Measurements from ENCODE around the gene PNMA6A. TPM values are rescaled to one million over a fixed set of nuclear protein-coding genes. Genes with fewer than 3 reads are reported as not detected.
"Not testable (repeated sequence)": the region's sequence is repeated elsewhere in the genome, so short reads cannot be mapped to it uniquely, and the experiment has no call there.

PNMA6A gene
- total RNA-seq, 2 donors from 2014 or later = 5.2 to 7.6 TPM

DNA sequence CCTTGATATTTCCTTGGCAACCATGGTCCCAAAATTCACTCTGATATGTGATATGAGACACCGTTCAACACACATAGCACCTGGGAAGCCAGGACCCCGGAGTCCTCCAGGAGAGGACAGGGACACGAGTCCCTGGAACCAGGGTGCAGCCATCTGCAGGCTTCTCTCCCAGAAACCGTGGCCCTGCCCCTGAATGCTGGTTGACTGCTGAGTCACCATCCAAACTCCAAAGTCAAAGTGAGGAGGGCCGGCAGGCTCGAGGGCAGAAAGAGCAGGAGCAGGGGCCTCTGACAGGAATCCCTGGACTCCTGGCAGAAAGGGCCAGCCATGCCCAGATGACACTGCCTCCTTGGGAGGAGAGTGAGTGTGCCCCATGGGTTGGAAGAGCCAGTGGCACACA is 6.9 kb upstream of the PNMA6A start:
- no peaks in the 10 kb centered on the region for H3K4me1 ChIP-seq (ENCODE audit: control insufficient read depth, insufficient read depth, low read length)
- peaks cover 23% of the 10 kb centered on the region for H3K9me3 Mint-ChIP-seq
- no peaks in the 10 kb centered on the region for H3K9me3 ChIP-seq (ENCODE audit: control insufficient read depth, low read length)
- H3K27ac ChIP-seq (ENCODE audit: low read depth, low read length) = no peak overlapping the region
- H3K4me1 Mint-ChIP-seq = peaks cover 4% of the 10 kb centered on the region
- H3K36me3 ChIP-seq (ENCODE audit: control insufficient read depth, insufficient read depth, low read length) = no peaks in the 10 kb centered on the region
- no peaks in the 10 kb centered on the region for H3K27me3 ChIP-seq (ENCODE audit: control insufficient read depth, insufficient read depth, low read length, poor library complexity, severe bottlenecking)
- H3K27ac Mint-ChIP-seq = no peak overlapping the region
- no peak for DNase-seq
- H3K4me3 Mint-ChIP-seq = no peak overlapping the region
- 91% methylated on average over 6 of the region's 6 CpGs; no CpG with 5 or more reads in 1 of the 2 experiments for WGBS, 2 experiments (ENCODE audit: insufficient coverage in 1 of 2, insufficient read length in 1 of 2)
- H3K4me3 ChIP-seq (ENCODE audit: low read length) = no peak overlapping the region
- H3K36me3 Mint-ChIP-seq (ENCODE audit: low read depth) = no peaks in the 10 kb centered on the region
- TF ChIP-seq, protein P1, sequence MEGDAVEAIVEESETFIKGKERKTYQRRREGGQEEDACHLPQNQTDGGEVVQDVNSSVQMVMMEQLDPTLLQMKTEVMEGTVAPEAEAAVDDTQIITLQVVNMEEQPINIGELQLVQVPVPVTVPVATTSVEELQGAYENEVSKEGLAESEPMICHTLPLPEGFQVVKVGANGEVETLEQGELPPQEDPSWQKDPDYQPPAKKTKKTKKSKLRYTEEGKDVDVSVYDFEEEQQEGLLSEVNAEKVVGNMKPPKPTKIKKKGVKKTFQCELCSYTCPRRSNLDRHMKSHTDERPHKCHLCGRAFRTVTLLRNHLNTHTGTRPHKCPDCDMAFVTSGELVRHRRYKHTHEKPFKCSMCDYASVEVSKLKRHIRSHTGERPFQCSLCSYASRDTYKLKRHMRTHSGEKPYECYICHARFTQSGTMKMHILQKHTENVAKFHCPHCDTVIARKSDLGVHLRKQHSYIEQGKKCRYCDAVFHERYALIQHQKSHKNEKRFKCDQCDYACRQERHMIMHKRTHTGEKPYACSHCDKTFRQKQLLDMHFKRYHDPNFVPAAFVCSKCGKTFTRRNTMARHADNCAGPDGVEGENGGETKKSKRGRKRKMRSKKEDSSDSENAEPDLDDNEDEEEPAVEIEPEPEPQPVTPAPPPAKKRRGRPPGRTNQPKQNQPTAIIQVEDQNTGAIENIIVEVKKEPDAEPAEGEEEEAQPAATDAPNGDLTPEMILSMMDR (conservative IDR thresholded peaks at IDR 0.05) = no peak
- H3K9ac ChIP-seq (ENCODE audit: extremely low read depth, low read length, poor library complexity, severe bottlenecking) = no peak overlapping the region
- H3K27me3 Mint-ChIP-seq (ENCODE audit: insufficient read depth) = peaks cover 8% of the 10 kb centered on the region

DNA sequence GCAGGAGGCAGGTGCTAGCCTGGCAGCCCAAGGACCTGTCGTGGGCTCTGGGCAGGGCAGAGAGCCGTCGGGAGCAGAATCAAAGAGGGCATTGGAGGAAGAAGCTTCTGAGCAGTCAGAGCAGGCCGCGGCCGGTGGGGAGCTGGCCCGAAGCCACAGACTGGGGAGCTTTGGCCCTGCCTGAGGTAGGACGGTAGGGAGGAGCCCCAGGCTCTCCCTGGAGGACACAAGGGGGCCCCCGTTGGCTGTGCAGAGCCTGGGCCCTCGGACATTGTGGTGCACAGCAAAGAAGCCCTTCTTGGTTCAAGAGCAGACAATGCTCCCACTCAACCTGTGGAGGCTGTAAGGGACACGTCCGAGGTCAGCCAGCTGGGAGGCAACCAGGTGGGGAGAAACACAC is 5.9 kb upstream of the PNMA6A start:
- H3K27me3 Mint-ChIP-seq (ENCODE audit: insufficient read depth); H3K27ac ChIP-seq (ENCODE audit: low read depth, low read length); H3K4me3 ChIP-seq (ENCODE audit: low read length); DNase-seq; H3K4me1 Mint-ChIP-seq; H3K4me3 Mint-ChIP-seq; H3K27me3 ChIP-seq (ENCODE audit: control insufficient read depth, insufficient read depth, low read length, poor library complexity, severe bottlenecking); H3K36me3 ChIP-seq (ENCODE audit: control insufficient read depth, insufficient read depth, low read length); H3K36me3 Mint-ChIP-seq (ENCODE audit: low read depth); H3K4me1 ChIP-seq (ENCODE audit: control insufficient read depth, insufficient read depth, low read length); H3K27ac Mint-ChIP-seq; H3K9ac ChIP-seq (ENCODE audit: extremely low read depth, low read length, poor library complexity, severe bottlenecking); H3K9me3 ChIP-seq (ENCODE audit: control insufficient read depth, low read length): not testable (repeated sequence)
- no CpG with 5 or more reads among the region's 12 CpGs for WGBS, 2 experiments (ENCODE audit: insufficient coverage in 1 of 2, insufficient read length in 1 of 2)
- H3K9me3 Mint-ChIP-seq = peaks cover 23% of the 10 kb centered on the region

DNA sequence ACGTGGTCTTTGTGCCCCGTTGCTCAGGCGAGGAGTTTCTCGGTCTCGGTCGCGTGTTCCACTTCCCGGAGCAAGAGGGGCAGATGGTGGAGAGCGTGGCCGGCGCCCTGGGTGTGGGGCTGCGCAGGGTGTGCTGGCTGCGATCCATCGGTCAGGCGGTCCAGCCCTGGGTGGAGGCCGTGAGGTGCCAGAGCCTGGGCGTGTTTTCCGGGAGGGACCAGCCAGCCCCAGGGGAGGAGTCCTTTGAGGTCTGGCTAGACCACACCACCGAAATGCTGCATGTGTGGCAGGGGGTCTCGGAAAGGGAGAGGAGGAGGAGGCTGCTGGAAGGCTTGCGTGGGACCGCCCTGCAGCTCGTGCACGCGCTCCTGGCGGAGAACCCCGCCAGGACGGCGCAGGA is 1.1 kb downstream of the PNMA6A start:
- not testable (repeated sequence) for H3K36me3 Mint-ChIP-seq (ENCODE audit: low read depth); H3K4me1 Mint-ChIP-seq; H3K4me1 ChIP-seq (ENCODE audit: control insufficient read depth, insufficient read depth, low read length); H3K9me3 ChIP-seq (ENCODE audit: control insufficient read depth, low read length); H3K27ac ChIP-seq (ENCODE audit: low read depth, low read length); H3K27ac Mint-ChIP-seq; H3K9me3 Mint-ChIP-seq; H3K4me3 ChIP-seq (ENCODE audit: low read length); H3K27me3 Mint-ChIP-seq (ENCODE audit: insufficient read depth); H3K36me3 ChIP-seq (ENCODE audit: control insufficient read depth, insufficient read depth, low read length); H3K4me3 Mint-ChIP-seq; H3K9ac ChIP-seq (ENCODE audit: extremely low read depth, low read length, poor library complexity, severe bottlenecking); DNase-seq; H3K27me3 ChIP-seq (ENCODE audit: control insufficient read depth, insufficient read depth, low read length, poor library complexity, severe bottlenecking)
- no CpG with 5 or more reads among the region's 29 CpGs for WGBS, 2 experiments (ENCODE audit: insufficient coverage in 1 of 2, insufficient read length in 1 of 2)

DNA sequence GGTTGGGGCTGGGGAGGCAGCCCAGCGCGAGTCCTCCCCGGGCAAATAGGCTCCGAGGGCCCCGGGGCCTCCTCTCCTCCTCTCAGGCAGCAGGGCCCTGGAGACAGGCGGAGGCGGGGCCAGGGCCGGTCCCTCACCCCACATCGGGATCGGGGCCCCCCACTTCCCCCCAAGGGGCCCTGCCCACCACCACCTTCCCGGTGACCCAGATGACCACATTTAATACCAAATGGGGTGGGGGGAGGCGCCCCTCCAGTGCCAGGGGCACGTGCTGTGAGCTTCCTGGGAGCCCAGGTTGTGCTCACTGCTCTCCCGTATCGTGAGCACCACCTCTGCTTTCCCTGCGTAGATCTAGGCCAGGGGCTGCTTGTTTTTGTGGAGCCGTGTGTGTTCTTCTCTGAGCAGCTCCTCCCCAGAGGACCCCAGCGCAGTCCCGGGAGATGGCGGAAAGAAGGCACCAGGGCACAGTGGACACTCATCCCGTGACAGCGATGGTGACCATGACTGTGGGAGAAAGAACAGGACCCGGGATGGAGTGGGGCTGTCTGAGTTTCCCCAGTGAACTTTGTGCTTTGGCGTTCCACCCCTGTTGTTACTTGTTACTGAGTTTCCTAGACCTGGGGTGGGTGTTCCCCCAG is 2.1 kb downstream of the PNMA6A start:
- Histone ChIP-seq H3K36me3 (ENCODE audit: control insufficient read depth, insufficient read depth, low read length) (no peaks in the 10 kb centered on the region), H3K9me3 (ENCODE audit: control insufficient read depth, low read length) (no peaks in the 10 kb centered on the region), H3K4me3 (ENCODE audit: low read length) (no peak overlapping the region), H3K4me1 (ENCODE audit: control insufficient read depth, insufficient read depth, low read length) (no peaks in the 10 kb centered on the region), H3K9ac (ENCODE audit: extremely low read depth, low read length, poor library complexity, severe bottlenecking) (no peak overlapping the region), H3K27ac (ENCODE audit: low read depth, low read length) (no peak overlapping the region), H3K27me3 (ENCODE audit: control insufficient read depth, insufficient read depth, low read length, poor library complexity, severe bottlenecking) (no peaks in the 10 kb centered on the region)
- H3K4me3 Mint-ChIP-seq = no peak overlapping the region
- peaks cover 3% of the 10 kb centered on the region for H3K36me3 Mint-ChIP-seq (ENCODE audit: low read depth)
- no peak overlapping the region for H3K27ac Mint-ChIP-seq
- WGBS, 2 experiments (ENCODE audit: insufficient coverage in 1 of 2, insufficient read length in 1 of 2) = 89 to 100% methylated on average over 3 to 15 of the region's 24 CpGs
- no peaks in the 10 kb centered on the region for H3K27me3 Mint-ChIP-seq (ENCODE audit: insufficient read depth)
- peaks cover 8% of the 10 kb centered on the region for H3K9me3 Mint-ChIP-seq
- DNase-seq = no peak
- TF ChIP-seq, protein P1 (conservative IDR thresholded peaks at IDR 0.05) = no peak
- H3K4me1 Mint-ChIP-seq = no peaks in the 10 kb centered on the region

Measured in endodermal cell (in vitro differentiated cells).